GM19099 (cell line): ENCODE results near the gene CALU.

Source experiments
- POLR2A ChIP-seq: IDR thresholded peaks from 3 replicates; pipeline ENCODE4 v1.6.1; 2011; ENCODE audit warnings: low read depth; ENCODE audit not compliant: insufficient read length; ENCODE audit errors: extremely low read depth

Gene CALU

DNA sequence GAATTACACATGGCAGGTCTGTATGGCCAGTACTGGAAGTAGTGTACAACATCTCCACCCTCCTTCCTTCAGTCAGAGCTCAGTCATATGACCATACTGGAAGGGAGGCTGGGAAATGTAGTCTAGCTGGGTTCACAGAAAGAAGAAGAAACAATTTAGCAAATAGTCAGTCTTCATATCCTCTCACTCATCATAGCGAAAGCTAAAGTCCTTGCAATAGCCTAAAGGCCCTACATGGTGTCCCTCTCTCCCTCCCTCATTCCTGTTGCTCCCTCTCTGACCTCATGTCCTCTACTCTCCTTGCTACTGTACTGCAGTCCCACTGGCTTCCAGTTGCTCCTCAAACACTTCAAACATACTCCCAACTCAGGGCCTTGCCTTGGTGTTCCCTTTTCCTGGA is 4.3 kb upstream of the CALU start:
- TF ChIP-seq POLR2A: no peak

DNA sequence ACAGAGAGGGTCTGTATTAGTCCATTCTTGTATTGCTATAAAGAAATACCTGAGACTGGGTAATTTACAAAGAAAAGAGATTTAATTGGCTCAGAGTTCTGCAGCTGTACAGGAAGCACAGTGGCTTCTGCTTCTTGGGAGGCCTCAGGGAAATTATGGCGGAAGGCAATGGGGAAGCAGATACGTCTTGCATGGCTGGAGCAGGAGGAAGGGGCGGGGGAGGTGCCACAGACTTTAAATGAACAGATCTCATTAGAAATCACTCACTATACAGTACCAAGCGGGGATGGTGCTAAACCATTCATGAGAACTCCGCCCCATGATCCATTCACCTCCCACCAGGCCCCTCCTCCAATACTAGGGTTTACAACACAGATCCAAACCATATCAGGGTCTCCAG is 3.7 kb upstream of the CALU start:
- TF ChIP-seq POLR2A: no peak

DNA sequence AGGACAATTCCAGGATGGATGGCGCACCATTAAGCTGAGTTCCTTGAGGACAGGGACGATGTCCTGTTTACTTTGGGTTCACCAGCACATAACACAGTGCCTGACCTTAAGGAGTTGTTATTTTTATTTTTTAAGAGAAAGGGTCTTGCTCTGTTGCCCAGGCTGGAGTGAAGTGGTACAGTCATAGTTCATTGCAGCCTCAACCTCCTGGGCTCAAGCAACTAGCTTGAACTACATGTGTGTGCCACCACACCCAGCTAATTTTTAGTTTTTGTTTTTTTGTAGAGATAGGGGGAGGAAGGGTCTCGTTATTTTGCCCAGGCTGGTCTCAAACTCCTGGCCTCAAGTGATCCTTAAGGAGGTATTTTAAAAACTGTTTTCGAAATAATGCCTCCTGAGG is 1.7 kb upstream of the CALU start:
- no peak for TF ChIP-seq POLR2A

DNA sequence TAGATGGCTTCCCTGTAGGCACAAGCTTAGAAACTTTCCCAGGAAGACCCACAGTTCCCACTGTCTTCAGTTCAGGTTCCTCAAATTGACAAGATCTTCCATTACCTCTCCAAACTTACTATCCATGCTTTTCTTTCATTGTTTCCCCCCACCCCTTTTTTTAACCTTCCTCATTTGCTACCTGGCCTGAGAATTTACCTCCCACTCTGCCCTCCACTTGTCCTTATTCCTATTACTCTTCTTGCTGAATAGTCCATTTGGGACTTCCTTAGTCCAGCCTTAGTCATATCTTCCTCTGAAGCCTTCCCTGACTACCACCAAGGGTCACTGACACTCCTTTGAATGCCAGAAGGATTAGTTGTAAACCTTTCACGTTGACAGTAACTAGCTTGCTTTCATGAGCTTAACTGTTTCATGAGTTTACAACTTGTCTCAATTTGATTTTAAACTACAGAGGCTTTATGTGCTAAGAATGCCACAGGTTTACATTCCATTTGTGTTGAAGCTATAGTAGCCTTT is 1.2 kb upstream of the CALU start:
- TF ChIP-seq POLR2A: no peak

DNA sequence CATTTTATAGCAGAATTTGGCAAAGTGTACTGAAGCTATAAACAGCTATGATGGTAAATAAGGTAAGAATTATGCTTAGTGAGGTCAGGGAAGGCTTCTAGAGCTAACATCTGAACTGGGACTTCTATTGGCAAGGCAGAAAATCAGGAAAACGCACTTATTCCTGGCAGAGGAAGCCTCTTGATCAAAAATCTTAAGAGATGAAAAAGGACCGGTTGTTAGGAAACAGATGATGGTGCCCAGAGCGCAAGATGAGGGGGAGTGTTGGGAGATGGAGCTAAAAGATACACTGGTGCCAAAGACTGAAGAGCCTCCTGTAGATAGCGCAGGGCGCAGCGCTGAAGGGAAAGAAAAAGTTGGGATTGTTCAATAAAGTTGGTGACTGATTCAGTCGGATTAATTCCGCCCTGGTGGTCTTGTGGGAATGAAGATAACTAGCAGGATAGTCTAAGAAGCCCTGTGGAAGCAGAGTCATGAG is 550 bp upstream of the CALU start:
- TF ChIP-seq POLR2A: no peak

DNA sequence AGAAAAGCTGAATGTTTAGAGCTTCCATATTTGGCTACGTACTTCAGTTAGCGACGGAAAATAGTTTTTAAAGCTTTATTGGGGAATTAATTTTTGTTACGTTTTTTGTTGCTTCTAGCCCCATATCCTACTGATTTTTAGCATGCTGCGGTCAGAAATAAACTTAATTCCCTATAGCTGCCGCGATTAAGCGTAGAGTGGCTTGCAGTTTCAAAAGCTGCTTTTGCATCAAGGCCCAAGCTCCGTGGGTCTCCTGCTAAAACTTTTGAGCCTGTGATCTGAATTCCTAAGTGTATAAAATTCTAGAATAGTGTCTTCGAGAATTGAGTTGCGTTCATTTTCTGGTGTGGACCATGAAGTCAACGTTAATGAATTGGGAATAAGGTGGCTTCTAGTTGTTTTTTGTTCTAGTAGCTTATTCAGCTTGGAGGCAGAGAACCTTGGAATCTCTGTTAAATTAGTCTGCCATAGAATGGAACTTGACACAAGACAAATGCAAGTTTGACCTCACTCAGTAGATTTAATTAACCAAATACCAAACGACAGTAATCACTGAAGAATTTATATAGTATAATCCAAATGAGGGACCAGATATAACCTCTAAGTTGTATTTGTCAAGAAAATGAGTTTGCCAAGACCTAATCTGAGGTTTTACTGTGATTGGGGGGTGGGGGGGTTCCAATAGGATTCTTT is 977 bp downstream of the CALU start:
- TF ChIP-seq POLR2A: no peak

DNA sequence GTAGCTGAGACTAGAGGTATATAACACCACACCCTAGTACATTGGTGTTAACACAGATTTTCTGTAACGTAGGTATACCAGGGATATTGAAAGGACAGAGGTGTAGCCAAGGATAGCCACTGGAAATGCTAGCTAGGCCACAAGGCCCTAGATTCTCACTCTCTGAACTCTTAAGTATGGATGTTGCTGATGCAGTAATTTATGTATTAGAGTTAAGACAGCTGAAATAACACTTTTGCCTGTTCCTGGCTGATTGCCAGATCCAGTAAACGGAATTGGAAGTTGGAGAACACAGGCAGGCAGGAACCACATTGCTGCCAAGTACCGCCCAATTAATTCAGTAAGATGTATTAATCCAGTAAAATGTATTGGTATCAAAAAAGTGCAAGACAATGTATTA is 1.8 kb downstream of the CALU start:
- TF ChIP-seq POLR2A: no peak

DNA sequence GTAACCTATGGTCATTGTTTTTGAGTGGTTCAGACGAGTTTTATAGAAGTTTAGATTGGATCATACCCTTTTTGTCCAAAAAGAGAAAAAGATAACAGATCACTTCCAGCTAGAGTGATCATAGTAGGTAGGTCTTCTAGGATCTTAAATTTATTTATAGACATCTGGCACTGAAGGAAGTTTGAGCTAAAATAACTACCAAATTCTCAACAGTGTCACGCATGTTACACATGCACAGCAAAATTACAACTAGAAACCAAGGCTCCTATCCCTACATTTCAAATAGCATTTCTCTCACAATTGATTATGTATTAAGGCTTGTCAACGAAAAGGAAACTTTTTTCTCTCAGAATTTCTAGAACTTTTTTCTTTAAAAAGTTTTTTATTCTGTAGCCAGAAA is 2.3 kb downstream of the CALU start:
- TF ChIP-seq POLR2A: no peak

DNA sequence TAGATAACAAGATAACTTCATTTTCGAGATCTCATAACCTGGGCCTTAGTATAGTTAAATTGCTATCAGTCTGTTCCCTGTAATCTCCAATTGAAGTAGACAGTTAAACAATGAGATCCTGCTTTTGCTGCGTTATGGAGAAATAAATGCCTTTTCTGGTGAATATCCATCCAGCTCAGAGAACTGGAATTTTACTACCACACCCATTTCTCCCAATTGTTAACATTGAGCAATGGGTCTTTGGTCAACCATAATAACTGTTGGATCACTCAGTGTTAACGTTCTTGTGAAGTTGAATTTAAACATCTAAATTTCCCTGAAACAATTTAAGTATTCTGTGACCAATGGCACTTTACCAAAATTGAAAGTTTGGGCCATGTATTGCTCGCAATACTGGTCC is 3.0 kb downstream of the CALU start:
- no peak for TF ChIP-seq POLR2A

DNA sequence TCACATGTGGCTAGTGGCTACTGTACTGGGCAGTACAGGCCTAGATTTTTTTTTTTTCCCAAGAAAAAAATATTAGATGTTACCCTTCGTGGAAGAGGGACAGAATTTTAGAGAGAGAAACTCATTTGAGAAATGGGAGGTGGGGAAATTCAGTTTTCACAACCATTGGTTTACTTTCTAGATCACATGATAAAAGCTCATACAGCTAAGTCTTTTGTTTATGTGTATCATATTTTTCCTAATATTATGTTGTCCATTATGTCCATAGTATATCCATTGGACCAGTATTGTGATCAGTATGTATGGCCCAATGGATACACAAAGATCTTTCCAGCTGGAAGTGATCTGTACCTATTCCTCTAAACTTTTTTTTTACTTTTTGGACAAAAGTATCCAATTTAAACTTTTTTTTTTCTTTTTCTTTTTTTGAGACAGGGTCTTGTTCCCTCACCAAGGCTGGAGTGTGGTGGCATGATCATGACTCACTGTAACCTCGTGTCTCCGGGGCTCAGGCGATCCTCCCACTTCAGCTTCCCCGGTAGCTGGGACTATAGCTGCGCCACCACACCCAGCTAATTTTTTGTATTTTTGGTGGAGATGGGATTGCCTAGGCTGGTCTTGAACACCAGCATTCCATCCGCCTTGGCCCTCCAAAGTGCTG is 4.1 kb downstream of the CALU start:
- TF ChIP-seq POLR2A: no peak

DNA sequence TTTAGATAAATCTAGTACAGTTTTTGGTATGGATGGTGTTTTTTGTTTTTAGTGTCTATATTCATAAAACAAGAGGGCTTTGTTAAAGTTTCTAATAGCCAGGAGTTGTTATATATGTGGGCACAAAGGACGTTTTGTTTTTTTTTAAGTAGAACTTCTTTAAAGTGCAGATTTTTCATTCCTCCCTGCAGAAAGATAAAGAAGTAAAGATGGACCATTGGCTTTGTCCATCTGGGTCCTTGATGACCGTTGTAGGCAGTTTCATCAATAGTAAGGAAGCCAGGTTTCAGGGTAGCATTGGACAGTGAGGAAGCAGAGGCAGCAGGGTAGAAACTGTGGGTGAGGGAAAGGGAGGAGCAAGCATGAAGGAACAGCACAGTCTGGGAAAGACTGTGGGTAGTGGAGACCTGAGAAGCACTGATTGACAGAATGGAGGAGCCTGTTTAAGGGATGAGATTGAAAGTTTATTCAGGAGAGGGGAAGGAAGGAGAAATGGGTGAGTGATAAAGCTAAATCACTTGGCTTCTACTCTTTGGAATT is 5.3 kb downstream of the CALU start:
- no peak for TF ChIP-seq POLR2A

DNA sequence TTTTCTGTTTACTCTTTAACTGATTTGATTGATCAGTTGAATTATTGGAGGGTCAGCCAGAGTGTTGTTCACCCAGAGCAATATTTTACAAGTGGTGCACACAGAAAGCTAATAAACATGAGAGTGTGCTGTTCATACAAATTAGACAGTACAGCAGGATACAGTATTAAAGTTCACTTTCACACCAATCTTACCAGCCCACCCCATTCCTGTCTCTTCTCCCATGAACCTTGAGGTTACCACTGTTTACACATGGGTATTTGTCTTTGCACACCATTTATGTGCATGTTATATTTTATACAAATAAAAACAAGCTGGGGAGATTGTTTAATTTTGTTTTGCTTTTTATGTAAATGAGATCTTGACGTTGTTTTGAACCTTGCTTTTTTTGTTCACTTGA is 6.5 kb downstream of the CALU start:
- no peak for TF ChIP-seq POLR2A

DNA sequence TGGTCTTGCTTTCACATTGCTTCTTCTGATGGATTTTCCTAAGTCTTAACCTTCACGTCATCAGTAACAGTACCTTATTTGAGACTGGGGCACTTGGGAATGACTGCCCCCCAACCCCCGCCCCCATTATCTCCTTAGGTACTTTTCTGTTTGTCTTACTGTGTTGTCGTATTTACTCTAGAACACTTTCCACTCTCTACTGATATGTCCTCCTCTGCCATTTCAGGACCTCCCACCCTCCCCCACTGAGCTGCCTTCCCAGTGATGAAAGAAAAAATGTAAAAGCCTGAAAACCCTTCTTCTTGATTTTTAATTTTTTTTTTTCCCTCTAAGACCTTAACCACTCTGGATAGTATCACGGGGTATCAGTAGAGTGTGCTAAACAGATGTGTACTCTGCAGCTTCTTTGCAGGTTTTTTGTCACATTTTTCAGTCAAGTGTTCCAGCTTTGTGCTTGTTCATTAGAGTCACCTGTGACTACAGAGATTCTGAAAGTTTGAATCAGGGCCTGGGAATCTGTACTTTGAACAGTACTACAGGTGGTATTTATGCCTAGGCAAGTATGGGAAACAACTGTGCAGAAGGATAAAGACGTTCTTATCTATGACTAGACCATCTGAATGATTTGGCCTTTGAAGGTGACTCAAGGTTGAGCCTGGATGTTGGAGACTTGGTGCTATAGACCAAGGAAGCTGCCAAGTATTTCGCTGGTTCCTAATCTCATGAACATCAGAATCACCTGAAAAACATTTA is 8.3 kb downstream of the CALU start:
- no peak for TF ChIP-seq POLR2A

DNA sequence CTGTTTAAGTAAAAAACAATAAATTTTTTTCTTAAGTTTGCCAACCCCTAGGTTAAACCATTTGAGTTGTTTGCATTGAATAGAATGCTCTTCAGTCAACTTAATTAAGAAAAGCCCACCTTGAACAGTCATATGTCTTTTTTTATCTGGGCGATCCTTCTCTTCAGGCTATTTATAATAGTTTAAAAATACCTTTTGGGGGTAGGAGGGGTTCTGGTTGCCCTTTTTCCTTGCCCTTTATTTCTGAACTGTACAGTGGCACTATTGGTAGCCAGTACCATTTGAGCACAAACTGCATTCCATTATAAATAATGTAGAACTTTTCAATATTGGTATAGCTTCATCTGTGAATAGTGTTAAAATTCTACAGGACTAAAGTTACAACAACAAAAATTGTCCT is 13.1 kb downstream of the CALU start:
- no peak for TF ChIP-seq POLR2A

DNA sequence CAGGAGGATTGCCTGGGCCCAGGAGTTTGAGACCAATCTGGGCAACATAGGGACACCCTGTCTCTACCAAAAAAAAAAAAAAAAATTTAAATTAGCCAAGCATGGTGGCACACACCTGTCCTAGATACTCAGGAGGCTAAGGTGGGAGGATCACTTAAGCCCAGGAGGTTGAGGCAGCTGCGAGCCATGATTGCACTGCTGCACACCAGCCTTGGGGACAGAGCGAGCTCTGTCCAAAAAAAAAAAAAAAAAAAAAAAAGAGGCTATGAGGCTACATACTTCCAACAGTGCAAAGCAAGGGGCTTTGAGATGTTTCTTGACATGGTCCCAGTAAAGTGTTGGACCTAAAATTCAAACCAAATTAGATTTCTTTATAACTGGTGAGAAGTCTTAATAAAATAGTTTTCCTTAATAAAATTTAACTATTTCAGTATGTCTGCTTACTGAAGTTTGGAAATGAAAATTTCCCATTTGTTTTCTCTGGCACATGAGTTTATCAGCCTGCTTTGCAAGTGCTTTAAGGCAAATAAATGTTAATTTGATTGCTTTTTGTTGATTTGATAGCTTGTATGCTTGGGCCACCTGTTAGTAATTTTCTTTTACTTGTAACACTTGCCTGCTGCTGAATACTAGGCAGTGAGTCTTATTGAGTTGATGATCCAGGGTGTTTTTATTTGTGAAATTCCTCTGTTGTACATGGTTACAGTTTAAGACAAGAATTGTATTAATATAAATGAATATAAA is 16.1 kb downstream of the CALU start:
- no peak for TF ChIP-seq POLR2A
